NT2/D1 (cell line): Measurements from ENCODE around the gene PCDHB14.
"Not testable (repeated sequence)": the region's sequence is repeated elsewhere in the genome, so short reads cannot be mapped to it uniquely, and the experiment has no call there.

Experiments
- DNase-seq: peaks from one replicate; pipeline ENCODE4 v3.0.0-alpha.2; 2011; ENCODE audit warnings: low read depth, low spot score
- H3K27me3 ChIP-seq: 2 replicates; pipeline ENCODE4 v1.6.0; 2011; ENCODE audit warnings: mild to moderate bottlenecking; ENCODE audit not compliant: insufficient read length, insufficient read depth
- H3K36me3 ChIP-seq: 2 replicates; pipeline ENCODE4 v1.6.1; 2011; ENCODE audit warnings: mild to moderate bottlenecking, low read length, mixed read lengths; ENCODE audit not compliant: insufficient read depth, insufficient read length
- H3K4me1 ChIP-seq: 2 replicates; pipeline ENCODE4 v1.5.1; 2011; ENCODE audit not compliant: insufficient read depth, insufficient read length
- H3K4me3 ChIP-seq: 2 replicates; pipeline ENCODE4 v1.5.1; 2011; ENCODE audit warnings: low read depth; ENCODE audit not compliant: insufficient read length
- H3K9ac ChIP-seq: 2 replicates; pipeline ENCODE4 v1.6.0; 2011; ENCODE audit warnings: low read depth; ENCODE audit not compliant: insufficient read length
- H3K9me3 ChIP-seq: 2 replicates; pipeline ENCODE4 v1.5.1; 2011; ENCODE audit warnings: mild to moderate bottlenecking, low read length; ENCODE audit not compliant: insufficient read depth
- SUZ12 ChIP-seq: IDR thresholded peaks from 2 replicates; pipeline ENCODE4 v1.6.1; 2011; ENCODE audit not compliant: insufficient read length, insufficient read depth; ENCODE audit errors: extremely low read depth
- YY1 ChIP-seq: IDR thresholded peaks from 2 replicates; pipeline ENCODE4 v1.6.1; 2011; ENCODE audit not compliant: insufficient read length, insufficient read depth
- ZNF274 ChIP-seq: IDR thresholded peaks from 2 replicates; pipeline ENCODE4 v1.6.1; 2011; ENCODE audit warnings: mild to moderate bottlenecking, low read depth, low read length

The PCDHB14 gene

DNA sequence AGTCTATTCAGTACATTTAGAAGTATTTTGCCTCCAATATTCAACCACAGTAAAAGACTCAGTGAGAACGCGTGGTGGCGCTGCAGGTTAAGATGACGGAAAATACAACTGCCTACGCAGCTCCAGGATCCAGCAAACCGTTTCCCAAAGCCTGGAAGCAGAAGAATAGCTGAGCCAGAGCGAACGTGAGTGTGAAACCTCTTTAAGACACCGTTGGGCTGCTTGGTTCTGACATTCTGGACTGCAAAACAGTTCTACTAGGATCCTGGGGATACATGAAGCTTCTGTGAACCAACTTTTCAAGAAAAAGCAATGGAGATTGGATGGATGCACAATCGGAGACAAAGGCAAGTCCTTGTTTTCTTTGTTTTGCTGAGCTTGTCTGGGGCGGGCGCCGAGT lies 40.9 kb upstream of the PCDHB14 start, which contains the start of gene PCDHB16:
Gene PCDHB16, plus strand, starts transcription at position 140 of the 400 bp plus-strand sequence. Its CDS starts 173 bp downstream, at position 313.
- Histone ChIP-seq H3K4me3 (peak within 1 kb of the TSS; percentile 57), H3K4me1 (no peaks in the 10 kb centered on the region), H3K9ac (peak within 1 kb of the TSS; percentile 14), H3K27me3 (no peaks in the 10 kb centered on the region), H3K9me3 (peaks cover 5% of the 10 kb centered on the region; the same call in 1 of the 2 replicates), H3K36me3 (no peaks in the 10 kb centered on the region)
- TF ChIP-seq YY1 (no peak), SUZ12 (no peak), ZNF274 (no peak)
- peak; percentile 40 for DNase-seq

DNA sequence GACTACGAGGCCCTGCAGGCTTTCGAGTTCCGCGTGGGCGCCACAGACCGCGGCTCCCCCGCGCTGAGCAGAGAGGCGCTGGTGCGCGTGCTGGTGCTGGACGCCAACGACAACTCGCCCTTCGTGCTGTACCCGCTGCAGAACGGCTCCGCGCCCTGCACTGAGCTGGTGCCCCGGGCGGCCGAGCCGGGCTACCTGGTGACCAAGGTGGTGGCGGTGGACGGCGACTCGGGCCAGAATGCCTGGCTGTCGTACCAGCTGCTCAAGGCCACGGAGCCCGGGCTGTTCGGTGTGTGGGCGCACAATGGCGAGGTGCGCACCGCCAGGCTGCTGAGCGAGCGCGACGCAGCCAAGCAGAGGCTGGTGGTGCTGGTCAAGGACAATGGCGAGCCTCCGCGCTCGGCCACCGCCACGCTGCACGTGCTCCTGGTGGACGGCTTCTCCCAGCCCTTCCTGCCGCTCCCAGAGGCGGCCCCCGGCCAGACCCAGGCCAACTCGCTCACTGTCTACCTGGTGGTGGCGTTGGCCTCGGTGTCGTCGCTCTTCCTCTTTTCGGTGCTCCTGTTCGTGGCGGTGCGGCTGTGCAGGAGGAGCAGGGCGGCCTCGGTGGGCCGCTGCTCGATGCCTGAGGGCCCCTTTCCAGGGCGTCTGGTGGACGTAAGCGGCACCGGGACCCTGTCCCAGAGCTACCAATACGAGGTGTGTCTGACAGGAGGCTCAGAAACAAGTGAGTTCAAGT lies 38.9 kb upstream of the PCDHB14 start:
- not testable (repeated sequence) for DNase-seq, H3K9me3 ChIP-seq, H3K4me3 ChIP-seq, H3K9ac ChIP-seq, H3K27me3 ChIP-seq, H3K4me1 ChIP-seq, H3K36me3 ChIP-seq

- H3K4me3 ChIP-seq, result no peak within 1 kb of the TSS
- H3K4me1 ChIP-seq, result no peaks in the 10 kb centered on the region
- H3K36me3 ChIP-seq, result no peaks in the 10 kb centered on the region
- peaks cover 5% of the 10 kb centered on the region; the same call in 1 of the 2 replicates for H3K9me3 ChIP-seq
- H3K27me3 ChIP-seq, result no peaks in the 10 kb centered on the region
- no peak for TF ChIP-seq ZNF274
- no peak for TF ChIP-seq SUZ12
- TF ChIP-seq YY1, result no peak
- DNase-seq, result peak; percentile 13
- no peak within 1 kb of the TSS for H3K9ac ChIP-seq
These were observed 36.1 kb upstream of the PCDHB14 start, which contains the start of gene PCDHB9 for GRCh38 chr5:141186897-141187512. TSS of gene PCDHB9 (plus strand) at chr5:141187161. CDS start at chr5:141187319, 158 bp downstream.

GRCh38 chr5:141188682-141189081 lies 34.5 kb upstream of the PCDHB14 start:
- H3K27me3 ChIP-seq, H3K9ac ChIP-seq, H3K9me3 ChIP-seq, H3K4me3 ChIP-seq, H3K36me3 ChIP-seq, DNase-seq, H3K4me1 ChIP-seq: not testable (repeated sequence)

DNA sequence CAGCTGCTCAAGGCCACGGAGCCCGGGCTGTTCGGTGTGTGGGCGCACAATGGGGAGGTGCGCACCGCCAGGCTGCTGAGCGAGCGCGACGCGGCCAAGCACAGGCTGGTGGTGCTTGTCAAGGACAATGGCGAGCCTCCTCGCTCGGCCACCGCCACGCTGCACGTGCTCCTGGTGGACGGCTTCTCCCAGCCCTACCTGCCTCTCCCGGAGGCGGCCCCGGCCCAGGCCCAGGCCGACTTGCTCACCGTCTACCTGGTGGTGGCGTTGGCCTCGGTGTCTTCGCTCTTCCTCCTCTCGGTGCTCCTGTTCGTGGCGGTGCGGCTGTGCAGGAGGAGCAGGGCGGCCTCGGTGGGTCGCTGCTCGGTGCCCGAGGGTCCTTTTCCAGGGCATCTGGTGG lies 34.0 kb upstream of the PCDHB14 start:
- not testable (repeated sequence) for H3K4me1 ChIP-seq, H3K9me3 ChIP-seq, DNase-seq, H3K27me3 ChIP-seq, H3K36me3 ChIP-seq, H3K4me3 ChIP-seq, H3K9ac ChIP-seq

DNA sequence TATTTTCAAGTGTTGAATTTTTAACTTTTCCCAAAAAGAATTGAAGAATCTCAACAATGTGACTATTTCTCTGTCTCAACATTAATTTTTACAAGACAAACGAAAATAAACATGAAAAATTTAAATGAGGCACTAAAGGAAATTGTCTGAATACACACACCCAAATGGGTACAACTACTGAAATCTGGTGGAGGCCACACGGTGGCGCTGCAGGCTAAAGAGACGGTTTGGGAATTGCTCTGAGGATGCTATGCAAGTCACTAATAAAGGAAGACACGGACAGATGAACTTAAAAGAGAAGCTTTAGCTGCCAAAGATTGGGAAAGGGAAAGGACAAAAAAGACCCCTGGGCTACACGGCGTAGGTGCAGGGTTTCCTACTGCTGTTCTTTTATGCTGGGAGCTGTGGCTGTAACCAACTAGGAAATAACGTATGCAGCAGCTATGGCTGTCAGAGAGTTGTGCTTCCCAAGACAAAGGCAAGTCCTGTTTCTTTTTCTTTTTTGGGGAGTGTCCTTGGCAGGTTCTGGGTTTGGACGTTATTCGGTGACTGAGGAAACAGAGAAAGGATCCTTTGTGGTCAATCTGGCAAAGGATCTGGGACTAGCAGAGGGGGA lies 30.9 kb upstream of the PCDHB14 start, which contains the start of gene PCDHB10:
Gene PCDHB10, plus strand, starts transcription at position 244 of the 616 bp plus-strand sequence. Its CDS starts 200 bp downstream, at position 444.
- Histone ChIP-seq H3K4me3 (no peak within 1 kb of the TSS), H3K27me3 (peaks cover 15% of the 10 kb centered on the region), H3K36me3 (no peaks in the 10 kb centered on the region), H3K9me3 (peaks cover 12% of the 10 kb centered on the region), H3K4me1 (no peaks in the 10 kb centered on the region), H3K9ac (no peak within 1 kb of the TSS)
- DNase-seq, result peak; percentile 36
- TF ChIP-seq SUZ12, result no peak
- no peak for TF ChIP-seq ZNF274
- TF ChIP-seq YY1, result no peak

DNA sequence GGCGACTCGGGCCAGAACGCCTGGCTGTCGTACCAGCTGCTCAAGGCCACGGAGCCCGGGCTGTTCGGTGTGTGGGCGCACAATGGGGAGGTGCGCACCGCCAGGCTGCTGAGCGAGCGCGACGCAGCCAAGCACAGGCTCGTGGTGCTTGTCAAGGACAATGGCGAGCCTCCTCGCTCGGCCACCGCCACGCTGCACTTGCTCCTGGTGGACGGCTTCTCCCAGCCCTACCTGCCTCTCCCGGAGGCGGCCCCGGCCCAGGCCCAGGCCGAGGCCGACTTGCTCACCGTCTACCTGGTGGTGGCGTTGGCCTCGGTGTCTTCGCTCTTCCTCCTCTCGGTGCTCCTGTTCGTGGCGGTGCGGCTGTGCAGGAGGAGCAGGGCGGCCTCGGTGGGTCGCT lies 28.8 kb upstream of the PCDHB14 start:
- H3K9me3 ChIP-seq, result peaks cover 15% of the 10 kb centered on the region
- not testable (repeated sequence) for H3K9ac ChIP-seq, H3K4me3 ChIP-seq, DNase-seq, H3K4me1 ChIP-seq, H3K36me3 ChIP-seq
- peaks cover 15% of the 10 kb centered on the region for H3K27me3 ChIP-seq
